ENCODE measurements around the gene MRTFA.

DNA sequence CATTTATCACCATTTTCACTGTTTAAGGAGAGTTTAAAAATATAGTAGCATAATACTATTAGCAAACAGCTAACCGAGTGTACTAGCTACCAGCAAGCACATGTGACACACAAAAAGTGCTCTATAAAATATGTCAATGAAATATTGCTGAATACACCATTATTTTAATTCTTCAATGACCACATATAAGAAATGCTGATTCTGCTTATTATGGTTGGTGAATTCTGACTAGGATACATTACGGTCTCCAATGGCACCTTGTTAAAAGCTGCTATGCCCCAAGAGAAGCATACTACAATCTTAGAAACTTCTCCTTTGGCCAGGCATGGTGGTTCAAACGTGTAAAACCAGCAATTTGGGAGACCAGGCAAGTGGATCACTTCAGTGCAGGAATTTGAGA, 129.8 kb downstream of the MRTFA start:
- TF ChIP-seq JUN (CRISPR knock-in tag; IDR thresholded peaks at IDR 0.05) (no peak), ZNF589 (CRISPR knock-in tag; conservative IDR thresholded peaks at IDR 0.05) (no peak), CTCF (CRISPR knock-in tag; IDR thresholded peaks at IDR 0.05) (no peak), BRCA1 (CRISPR knock-in tag; IDR thresholded peaks at IDR 0.05) (no peak), ZNF496 (CRISPR knock-in tag; IDR thresholded peaks at IDR 0.05; ENCODE audit: insufficient replicate concordance) (no peak), ZNF232 (CRISPR knock-in tag; IDR thresholded peaks at IDR 0.05; ENCODE audit: borderline replicate concordance) (no peak), POLR2AphosphoS5 (IDR thresholded peaks at IDR 0.05; ENCODE audit: low read depth, low read length) (no peak), KMT2B (CRISPR knock-in tag; IDR thresholded peaks at IDR 0.05) (no peak), ATRX (CRISPR knock-in tag; IDR thresholded peaks at IDR 0.05; ENCODE audit: borderline replicate concordance) (no peak), TBL1XR1 (IDR thresholded peaks at IDR 0.05; ENCODE audit: borderline replicate concordance, low read length, partially characterized antibody) (no peak)

All from HepG2 (cell line).